HUDEP-2 (cell line): ENCODE data around the gene LRRC75A.

Source experiments
- DNase-seq, 76 experiments: peaks; one replicate each; lab custom pipeline; 2025; ENCODE audit not compliant: unreplicated experiment in 76 of 76; lab: John Stamatoyannopoulos, UW

Gene LRRC75A

DNA sequence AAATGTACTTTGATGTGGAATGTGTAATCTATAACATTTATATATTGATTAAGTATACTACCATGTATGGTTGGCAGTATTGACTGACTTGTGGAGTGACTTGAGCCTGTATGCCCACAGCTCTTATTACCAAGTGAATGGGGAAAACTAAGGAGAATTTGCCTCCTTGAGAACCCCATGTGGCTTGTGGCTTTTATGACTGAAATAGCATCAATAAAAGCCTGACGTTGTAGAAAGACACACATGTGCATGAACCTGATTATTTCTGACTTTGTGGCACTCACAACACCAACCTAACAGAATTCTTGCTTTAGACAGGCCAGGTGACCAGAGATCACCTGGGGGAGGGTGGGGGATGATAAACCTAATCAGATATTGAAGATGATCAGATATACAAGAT, 2.1 kb upstream of the LRRC75A start:
- DNase-seq: no peak

- DNase-seq: peak in 35 of 76 experiments; percentile 4 to 73 (median 28)
These were observed 1.6 kb upstream of the LRRC75A start for GRCh38 chr17:16493531-16494046.

- peak in 3 of 76 experiments; percentile 25 to 30 (median 25) for DNase-seq
These were observed 879 bp upstream of the LRRC75A start for GRCh38 chr17:16492613-16493530.

- DNase-seq: peak in 7 of 76 experiments; percentile 7 to 37 (median 16)
These were observed 776 bp downstream of the LRRC75A start for GRCh38 chr17:16491131-16491702.

DNA sequence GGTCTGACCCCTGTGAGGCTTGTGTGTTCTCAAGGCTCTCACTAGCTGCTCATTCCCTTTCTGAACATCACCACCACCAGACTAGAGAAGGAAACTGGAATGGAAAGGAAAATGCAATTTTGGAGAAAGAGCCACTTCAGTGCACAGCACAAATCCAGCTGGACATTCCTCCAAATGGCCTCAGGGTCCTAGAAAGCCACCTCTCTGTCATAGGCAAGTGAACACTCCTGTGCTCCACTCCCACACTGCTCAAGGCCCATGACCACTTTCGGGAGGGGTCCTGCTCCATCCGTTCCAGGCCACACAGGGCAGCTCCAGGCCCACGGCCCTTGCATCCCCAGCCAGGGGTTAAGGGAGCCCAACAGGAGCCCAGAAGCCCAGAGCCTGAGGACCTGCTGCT, 2.6 kb downstream of the LRRC75A start:
- DNase-seq: no peak

- DNase-seq: no peak
These were observed 3.0 kb downstream of the LRRC75A start for GRCh38 chr17:16488968-16489337.

GRCh38 chr17:16488186-16488967, 3.6 kb downstream of the LRRC75A start:
- DNase-seq: peak in 54 of 76 experiments; percentile 8 to 69 (median 34)

- no peak for DNase-seq
These were observed 5.4 kb downstream of the LRRC75A start for GRCh38 chr17:16486373-16487250.

GRCh38 chr17:16484445-16485175, 7.4 kb downstream of the LRRC75A start:
- DNase-seq: no peak

- no peak for DNase-seq
These were observed 8.9 kb downstream of the LRRC75A start for GRCh38 chr17:16483021-16483645.

DNA sequence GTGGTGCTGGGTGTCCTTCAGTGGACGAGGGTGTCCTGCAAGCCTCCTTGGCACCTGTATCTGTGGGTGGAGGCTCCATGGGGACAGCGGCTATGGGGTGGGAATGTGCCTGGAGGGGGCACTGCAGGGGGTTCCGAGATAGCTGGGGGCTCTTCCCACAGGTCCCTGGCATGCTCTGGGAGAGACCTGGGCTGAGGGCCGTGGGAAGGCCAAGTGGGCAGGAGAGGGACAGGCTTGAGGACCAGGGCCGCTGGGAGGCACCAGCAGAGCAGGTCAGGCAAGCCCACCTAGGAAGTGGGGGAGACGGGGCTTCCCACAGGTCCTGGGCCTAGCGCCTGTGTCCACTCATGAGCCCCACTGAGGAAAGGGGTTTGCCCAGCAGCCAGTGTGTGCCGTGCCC, 9.7 kb downstream of the LRRC75A start:
- DNase-seq: no peak

GRCh38 chr17:16480995-16481394, 11.0 kb downstream of the LRRC75A start:
- no peak for DNase-seq

- no peak for DNase-seq
These were observed 12.7 kb downstream of the LRRC75A start for GRCh38 chr17:16479264-16479663.

- DNase-seq: no peak
These were observed 13.3 kb downstream of the LRRC75A start for GRCh38 chr17:16478649-16479048.

GRCh38 chr17:16477666-16478065, 14.3 kb downstream of the LRRC75A start:
- no peak for DNase-seq

DNA sequence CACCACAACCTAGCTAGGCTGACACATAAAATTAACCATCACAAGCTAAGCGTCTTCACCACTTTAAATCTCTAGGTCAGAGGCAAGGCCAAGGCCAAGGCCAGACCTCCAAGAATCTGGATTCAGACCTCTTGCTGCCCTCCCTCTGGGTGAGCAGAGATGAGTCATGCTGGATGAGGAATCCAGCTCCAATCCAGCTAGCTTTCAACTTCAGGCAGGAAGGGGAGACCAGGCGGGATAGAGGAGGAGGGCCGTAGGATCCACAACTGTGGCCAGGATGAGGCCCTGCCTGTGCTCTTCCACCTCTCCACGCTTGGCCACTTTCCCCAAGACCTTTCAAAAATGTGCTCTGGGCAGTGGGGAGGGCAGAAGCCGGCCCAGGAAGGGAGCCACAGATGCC, 14.7 kb downstream of the LRRC75A start:
- DNase-seq: no peak

DNA sequence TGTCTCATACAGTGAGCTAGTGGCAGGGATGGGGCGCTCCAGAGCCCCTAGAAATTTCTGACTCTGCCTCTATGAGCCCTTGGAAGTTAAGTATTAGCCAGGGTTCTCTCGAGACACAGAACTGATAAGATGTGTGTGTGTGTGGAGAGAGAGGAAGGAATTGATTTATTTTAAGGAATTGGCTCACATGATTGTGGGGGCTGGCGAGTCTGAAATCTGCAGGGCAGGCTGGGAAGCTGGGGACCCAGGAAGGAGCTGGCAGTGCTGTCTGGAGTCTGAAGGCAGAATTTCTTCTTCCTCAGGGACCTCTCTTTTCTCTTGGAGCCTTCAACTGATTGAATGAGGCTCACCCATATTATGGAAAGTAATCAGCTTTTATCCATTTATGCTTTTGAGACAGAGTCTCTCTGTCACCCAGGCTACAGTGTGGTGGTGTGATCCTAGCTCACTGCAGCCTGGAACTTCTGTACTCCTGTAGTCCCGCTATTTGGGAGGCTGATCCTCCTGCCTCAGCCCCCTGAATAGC, 16.8 kb downstream of the LRRC75A start:
- DNase-seq: no peak

DNA sequence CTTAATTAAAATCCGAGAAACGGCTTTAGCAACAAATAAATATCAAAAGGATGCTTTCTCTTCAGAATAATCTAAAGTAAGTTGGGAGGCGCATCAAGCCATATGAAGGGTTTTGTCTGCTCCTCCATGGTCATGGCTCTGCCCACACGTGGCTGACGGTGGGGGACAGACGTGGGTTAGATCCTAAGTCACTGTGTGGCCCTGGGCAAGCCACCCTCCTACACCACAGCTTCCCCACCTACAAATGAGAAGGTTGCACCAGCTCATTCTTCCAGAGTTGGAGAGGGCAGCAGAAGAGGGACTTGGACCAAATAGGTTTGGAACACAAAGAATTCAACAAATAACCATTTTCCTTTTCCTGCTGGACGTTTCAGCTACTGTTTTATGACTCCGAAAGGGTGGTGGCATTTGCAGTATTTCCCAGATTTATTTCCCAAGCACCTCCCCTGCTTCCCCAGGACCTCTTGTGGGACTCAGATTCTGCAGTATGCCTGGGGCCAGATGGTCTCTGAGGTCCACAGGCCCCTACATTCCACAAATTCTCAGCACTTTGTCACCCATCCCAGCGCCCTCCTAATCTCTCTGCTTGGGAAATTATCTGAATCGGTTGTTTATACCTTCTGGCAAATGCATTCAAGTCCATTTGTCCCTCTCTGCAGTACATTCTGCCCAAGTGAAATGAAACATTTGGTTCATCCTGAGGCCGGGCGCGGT, 17.8 kb downstream of the LRRC75A start:
- no peak for DNase-seq
